Dermis microvascular lymphatic vessel endothelial cell (primary cell): ENCODE measurements around the gene TSPYL2. TPM values are rescaled to one million over a fixed set of nuclear protein-coding genes. Genes with fewer than 3 reads are reported as not detected.

ENCODE experiments used
- DNase-seq, 2 donors: peaks; one replicate each; pipeline versions ENCODE4 v3.0.0 to v3.0.0-alpha.2; 2010; ENCODE audit warnings: low read depth in 2 of 2
- total RNA-seq: library from RNA; depleted of rRNA; stranded (reverse); fragments of >200 nt; gene quantifications from 2 replicates; pipeline ENCODE4 v1.2.1, GENCODE V29; 2014

TSPYL2 gene
- total RNA-seq = 4.9 and 7.6 TPM in 2 replicates

- DNase-seq = peak; percentile 92 to 97
Measured at GRCh38 chrX:53081925-53082772, at the start of gene TSPYL2. TSS of gene TSPYL2 (plus strand) at chrX:53082367. CDS start at chrX:53082499, 132 bp downstream.

GRCh38 chrX:53036149-53036548, 46.0 kb upstream of the TSPYL2 start:
- DNase-seq = no peak

GRCh38 chrX:53039236-53039635, 42.9 kb upstream of the TSPYL2 start:
- no peak for DNase-seq

- DNase-seq = no peak
Measured at GRCh38 chrX:53044995-53045394, 37.2 kb upstream of the TSPYL2 start.

- peak in 1 of 2 donors; percentile 13 for DNase-seq
Measured at GRCh38 chrX:53047228-53047627, 34.9 kb upstream of the TSPYL2 start.

- peak in 1 of 2 donors; percentile 55 for DNase-seq
Measured at GRCh38 chrX:53048169-53049126, 33.7 kb upstream of the TSPYL2 start, which contains the start of gene GPR173. TSS of gene GPR173 (plus strand) at chrX:53048789. CDS start at chrX:53076622, 27,833 bp downstream.

- no peak for DNase-seq
Measured at GRCh38 chrX:53049127-53049517, 33.0 kb upstream of the TSPYL2 start.

GRCh38 chrX:53050841-53051240, 31.3 kb upstream of the TSPYL2 start:
- no peak for DNase-seq

- DNase-seq = no peak
Measured at GRCh38 chrX:53055244-53055849, 26.8 kb upstream of the TSPYL2 start.

GRCh38 chrX:53056292-53056691, 25.9 kb upstream of the TSPYL2 start:
- DNase-seq = no peak

- DNase-seq = no peak
Measured at GRCh38 chrX:53065104-53065503, 17.1 kb upstream of the TSPYL2 start.

GRCh38 chrX:53071064-53071463, 11.1 kb upstream of the TSPYL2 start:
- DNase-seq = no peak

- DNase-seq = peak; percentile 40 to 68
Measured at GRCh38 chrX:53071604-53072417, 10.4 kb upstream of the TSPYL2 start.

GRCh38 chrX:53072418-53073114, 9.6 kb upstream of the TSPYL2 start:
- no peak for DNase-seq

- DNase-seq = no peak
Measured at GRCh38 chrX:53073115-53073586, 9.0 kb upstream of the TSPYL2 start.

- no peak for DNase-seq
Measured at GRCh38 chrX:53075011-53075410, 7.2 kb upstream of the TSPYL2 start.

- DNase-seq = no peak
Measured at GRCh38 chrX:53076671-53077070, 5.5 kb upstream of the TSPYL2 start.

GRCh38 chrX:53077207-53078197, 4.7 kb upstream of the TSPYL2 start:
- DNase-seq = no peak

- DNase-seq = no peak
Measured at GRCh38 chrX:53078943-53079342, 3.2 kb upstream of the TSPYL2 start.
